Neuronal stem cell (in vitro differentiated cells): ENCODE data around the gene FPR3.
A peak's percentile ranks its signal among the peaks of the same experiment; 100 is the strongest.
"Not testable (repeated sequence)": the region's sequence is repeated elsewhere in the genome, so short reads cannot be mapped to it uniquely, and the experiment has no call there.

Experiments
- DNase-seq: peaks from one replicate; pipeline ENCODE4 v3.0.0-alpha.2; 2013; ENCODE audit warnings: low spot score
- H2AFZ ChIP-seq: one replicate; pipeline ENCODE4 v1.6.1; 2013; ENCODE audit warnings: mild to moderate bottlenecking, low read length, inconsistent platforms
- H2AK5ac ChIP-seq: 2 replicates; pipeline ENCODE4 v1.6.1; 2013; ENCODE audit warnings: low read depth, mild to moderate bottlenecking, inconsistent platforms, low read length, moderate library complexity, mixed read lengths
- H2BK120ac ChIP-seq: 2 replicates; pipeline ENCODE4 v1.6.1; 2013; ENCODE audit warnings: low read depth, mild to moderate bottlenecking, inconsistent platforms, low read length, moderate library complexity, mixed read lengths
- H2BK12ac ChIP-seq: one replicate; pipeline ENCODE4 v1.6.1; 2013; ENCODE audit warnings: low read length, inconsistent platforms
- H2BK15ac ChIP-seq: 2 replicates; pipeline ENCODE4 v1.6.1; 2013; ENCODE audit warnings: mild to moderate bottlenecking, low read length, inconsistent platforms, mixed read lengths
- H2BK5ac ChIP-seq: one replicate; pipeline ENCODE4 v1.6.1; 2013; ENCODE audit warnings: inconsistent platforms, mild to moderate bottlenecking, low read length, moderate library complexity
- H3K14ac ChIP-seq: one replicate; pipeline ENCODE4 v1.6.1; 2013; ENCODE audit warnings: low read length, inconsistent platforms
- H3K18ac ChIP-seq: 2 replicates; pipeline ENCODE4 v1.6.1; 2013; ENCODE audit warnings: low read length, inconsistent platforms
- H3K23ac ChIP-seq: 2 replicates; pipeline ENCODE4 v1.6.1; 2013; ENCODE audit warnings: low read depth, mild to moderate bottlenecking, mixed read lengths, low read length, inconsistent platforms; ENCODE audit not compliant: poor library complexity
- H3K27ac ChIP-seq: replicated peaks from 3 replicates; pipeline ENCODE4 v1.5.1; 2013; ENCODE audit warnings: low read length, inconsistent platforms
- H3K27me3 ChIP-seq, 3 experiments: 2 replicates each; pipeline ENCODE4 v1.6.1; 2013; ENCODE audit warnings: low read length in 3 of 3, mild to moderate bottlenecking in 2 of 3, inconsistent platforms in 1 of 3, low read depth in 1 of 3, mixed read lengths in 1 of 3, moderate library complexity in 1 of 3; ENCODE audit not compliant: control insufficient read depth in 3 of 3, insufficient read depth in 3 of 3
- H3K36me3 ChIP-seq, 2 donors: replicated peaks in 1 of 2; 2 replicates each; pipeline ENCODE4 v1.6.1; 2013; ENCODE audit warnings: low read length in 2 of 2; ENCODE audit not compliant: control insufficient read depth in 2 of 2, insufficient read depth in 2 of 2
- H3K4ac ChIP-seq: 2 replicates; pipeline ENCODE4 v1.6.1; 2013; ENCODE audit warnings: inconsistent platforms, mild to moderate bottlenecking, low read length, moderate library complexity
- H3K4me1 ChIP-seq, 2 donors: 1 replicate in 1 of 2; 2 replicates in 1 of 2; pipeline ENCODE4 v1.6.1; 2013; ENCODE audit warnings: low read length in 2 of 2, low read depth in 1 of 2; ENCODE audit not compliant: control insufficient read depth in 2 of 2, insufficient read depth in 1 of 2
- H3K4me2 ChIP-seq: one replicate; pipeline ENCODE4 v1.6.1; 2013; ENCODE audit warnings: mild to moderate bottlenecking, low read length, inconsistent platforms; ENCODE audit not compliant: insufficient read depth, poor library complexity, severe bottlenecking
- H3K4me3 ChIP-seq, 2 donors: 2 replicates each; pipeline ENCODE4 v1.5.1; 2013; ENCODE audit warnings: low read length in 2 of 2, mild to moderate bottlenecking in 2 of 2, inconsistent platforms in 1 of 2, moderate library complexity in 1 of 2
- H3K79me1 ChIP-seq: one replicate; pipeline ENCODE4 v1.6.1; 2013; ENCODE audit warnings: low read depth, mild to moderate bottlenecking, inconsistent platforms, low read length, moderate library complexity
- H3K9ac ChIP-seq: one replicate; pipeline ENCODE4 v1.6.1; 2013; ENCODE audit warnings: mild to moderate bottlenecking, low read depth, low read length, inconsistent platforms; ENCODE audit not compliant: poor library complexity
- H3K9me3 ChIP-seq, 2 donors: replicated peaks in 1 of 2; 2 replicates each; pipeline versions ENCODE3 to v1.6.1; 2013; ENCODE audit warnings: low read length in 2 of 2, mild to moderate bottlenecking in 2 of 2, inconsistent platforms in 1 of 2, low read depth in 1 of 2, mixed read lengths in 1 of 2, moderate library complexity in 1 of 2; ENCODE audit not compliant: control insufficient read depth in 2 of 2, insufficient read depth in 1 of 2
- H4K8ac ChIP-seq: one replicate; pipeline ENCODE4 v1.6.1; 2013; ENCODE audit warnings: low read depth, mild to moderate bottlenecking, inconsistent platforms, low read length, moderate library complexity
- H4K91ac ChIP-seq: one replicate; pipeline ENCODE4 v1.6.1; 2013; ENCODE audit warnings: low read length, low read depth, mild to moderate bottlenecking, inconsistent platforms; ENCODE audit not compliant: poor library complexity
- WGBS, 2 donors: extraction: QIAGEN DNeasy Blood & Tissue Kit; methylation state at CpG; one replicate each; pipeline ENCODE4 v1.1.7; 2013; ENCODE audit warnings: missing lambda C conversion rate in 2 of 2, mixed read lengths in 1 of 2; ENCODE audit not compliant: insufficient read length in 2 of 2, insufficient replicate concordance in 1 of 2; ENCODE audit errors: extremely low coverage in 2 of 2; 5-methylcytosine and 5-hydroxymethylcytosine counted together

The FPR3 gene

DNA sequence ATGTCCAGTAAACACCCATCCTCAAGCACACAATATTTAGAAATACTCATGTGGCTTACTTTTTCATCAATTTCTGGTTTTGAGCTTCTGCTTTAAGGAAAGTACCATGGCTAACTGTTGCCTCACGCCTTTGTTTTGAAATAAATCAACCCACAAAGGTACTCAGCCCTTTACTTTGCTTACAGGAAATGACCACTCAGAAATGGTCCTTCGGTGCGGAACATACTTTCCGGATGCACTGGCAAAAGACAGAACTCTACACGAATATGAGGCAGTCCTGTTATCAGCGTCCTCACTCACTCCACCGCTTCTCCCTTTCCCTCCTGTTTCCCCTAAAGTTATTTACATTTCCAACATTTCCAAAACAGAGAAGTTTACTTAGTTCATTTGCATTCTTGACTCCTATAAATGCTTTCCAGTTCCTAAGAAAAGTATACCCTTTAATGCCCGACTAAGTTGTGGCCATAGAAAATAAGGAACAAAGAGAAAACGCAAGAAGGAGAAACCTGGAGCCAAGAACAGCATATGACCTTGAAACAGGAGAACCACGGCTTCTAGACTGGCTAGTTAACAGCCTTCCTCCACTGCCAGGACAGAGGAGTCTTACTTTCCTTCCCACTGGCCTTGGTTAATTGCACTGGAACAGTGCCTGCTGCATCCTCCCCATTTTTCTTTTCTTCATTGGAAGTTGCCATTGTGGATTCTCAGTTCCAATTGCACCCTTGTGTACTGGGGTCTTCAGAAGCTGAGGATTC lies 23.4 kb upstream of the FPR3 start:
- Histone ChIP-seq H3K36me3 (no peaks in the 10 kb centered on the region), H3K4ac (no peak overlapping the region)
- no CpG with 5 or more reads among the region's 10 CpGs for WGBS, 2 donors

DNA sequence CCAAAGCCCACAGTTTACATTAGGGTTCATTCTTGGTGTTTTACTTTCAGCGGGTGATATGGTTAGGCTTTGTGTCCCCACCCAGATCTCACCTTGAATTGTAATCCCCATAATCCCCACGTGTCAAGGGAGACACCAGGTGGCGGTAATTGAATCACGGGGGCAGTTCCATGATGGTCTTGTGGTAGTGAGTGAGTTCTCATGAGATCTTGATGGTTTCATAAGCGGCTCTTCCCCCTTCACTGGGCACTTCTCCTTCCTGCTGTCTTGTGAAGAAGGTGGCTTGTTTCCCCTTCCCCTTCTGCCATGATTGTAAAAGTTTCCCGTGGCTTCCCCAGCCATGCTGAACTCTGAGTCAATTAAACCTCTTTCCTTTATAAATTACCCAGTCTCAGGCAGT lies 22.0 kb upstream of the FPR3 start:
- no peaks in the 10 kb centered on the region for H3K36me3 ChIP-seq
- H2BK120ac ChIP-seq: no peak overlapping the region
- no peak overlapping the region for H3K4me3 ChIP-seq
- no peak overlapping the region for H3K4ac ChIP-seq
- no CpG with 5 or more reads among the region's 6 CpGs for WGBS, 2 donors
- no peak overlapping the region for H3K23ac ChIP-seq
- H3K27ac ChIP-seq: no peak overlapping the region
- no peaks in the 10 kb centered on the region for H3K27me3 ChIP-seq
- no peaks in the 10 kb centered on the region for H3K4me1 ChIP-seq
- H4K91ac ChIP-seq: no peak overlapping the region
- no peak overlapping the region for H2BK15ac ChIP-seq
- no peaks in the 10 kb centered on the region for H3K9me3 ChIP-seq
- H2BK12ac ChIP-seq: no peak overlapping the region
- H2AFZ ChIP-seq: no peak overlapping the region
- no peak overlapping the region for H3K4me2 ChIP-seq
- no peak overlapping the region for H3K9ac ChIP-seq
- no peak overlapping the region for H2AK5ac ChIP-seq
- no peak overlapping the region for H3K14ac ChIP-seq
- DNase-seq: no peak
- no peak overlapping the region for H4K8ac ChIP-seq
- no peak overlapping the region for H2BK5ac ChIP-seq
- H3K18ac ChIP-seq: no peak overlapping the region
- H3K79me1 ChIP-seq: no peaks in the 10 kb centered on the region

More for the DNA sequence above, 23.4 kb upstream of the FPR3 start:
- Histone ChIP-seq H3K14ac (no peak overlapping the region), H2BK5ac (no peak overlapping the region), H3K4me3 (no peak overlapping the region), H4K91ac (no peak overlapping the region), H3K27me3 (no peaks in the 10 kb centered on the region), H3K9ac (no peak overlapping the region), H3K18ac (no peak overlapping the region), H2BK15ac (no peak overlapping the region), H3K9me3 (no peaks in the 10 kb centered on the region), H4K8ac (no peak overlapping the region), H3K4me1 (no peaks in the 10 kb centered on the region), H3K79me1 (no peaks in the 10 kb centered on the region), H2BK120ac (no peak overlapping the region), H2AFZ (no peak overlapping the region), H2AK5ac (no peak overlapping the region), H3K23ac (no peak overlapping the region), H3K4me2 (no peak overlapping the region), H2BK12ac (no peak overlapping the region), H3K27ac (no peak overlapping the region)
- DNase-seq: no peak

DNA sequence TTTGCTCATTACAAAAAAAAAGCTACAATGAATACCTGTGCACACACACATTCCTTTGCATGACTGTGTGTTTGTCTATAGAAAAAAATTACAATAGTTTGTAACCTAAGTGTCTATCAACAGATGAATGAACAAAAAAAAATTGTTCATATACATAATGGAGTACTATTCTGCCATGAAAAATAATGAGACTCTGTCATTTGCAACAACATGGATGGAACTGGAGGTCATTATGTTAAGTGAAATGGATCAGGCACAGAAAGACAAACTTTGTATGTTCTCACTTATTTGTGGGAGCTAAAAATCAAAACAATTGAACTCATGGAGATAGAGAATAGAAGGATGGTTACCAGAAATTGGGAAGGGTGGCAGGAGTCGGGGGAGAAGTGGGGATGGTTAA lies 18.4 kb upstream of the FPR3 start:
- H2BK120ac ChIP-seq, H3K4me1 ChIP-seq, H3K27ac ChIP-seq, H3K9ac ChIP-seq, H2BK5ac ChIP-seq, H3K36me3 ChIP-seq, H2AFZ ChIP-seq, H3K79me1 ChIP-seq, H2BK12ac ChIP-seq, DNase-seq, H2AK5ac ChIP-seq, H3K23ac ChIP-seq, H3K4me3 ChIP-seq, H4K91ac ChIP-seq, H3K14ac ChIP-seq, H3K27me3 ChIP-seq, H3K4ac ChIP-seq, H3K18ac ChIP-seq, H3K9me3 ChIP-seq, H4K8ac ChIP-seq, H2BK15ac ChIP-seq, H3K4me2 ChIP-seq: not testable (repeated sequence)
- WGBS, 2 donors: no CpG with 5 or more reads among the region's 1 CpG

DNA sequence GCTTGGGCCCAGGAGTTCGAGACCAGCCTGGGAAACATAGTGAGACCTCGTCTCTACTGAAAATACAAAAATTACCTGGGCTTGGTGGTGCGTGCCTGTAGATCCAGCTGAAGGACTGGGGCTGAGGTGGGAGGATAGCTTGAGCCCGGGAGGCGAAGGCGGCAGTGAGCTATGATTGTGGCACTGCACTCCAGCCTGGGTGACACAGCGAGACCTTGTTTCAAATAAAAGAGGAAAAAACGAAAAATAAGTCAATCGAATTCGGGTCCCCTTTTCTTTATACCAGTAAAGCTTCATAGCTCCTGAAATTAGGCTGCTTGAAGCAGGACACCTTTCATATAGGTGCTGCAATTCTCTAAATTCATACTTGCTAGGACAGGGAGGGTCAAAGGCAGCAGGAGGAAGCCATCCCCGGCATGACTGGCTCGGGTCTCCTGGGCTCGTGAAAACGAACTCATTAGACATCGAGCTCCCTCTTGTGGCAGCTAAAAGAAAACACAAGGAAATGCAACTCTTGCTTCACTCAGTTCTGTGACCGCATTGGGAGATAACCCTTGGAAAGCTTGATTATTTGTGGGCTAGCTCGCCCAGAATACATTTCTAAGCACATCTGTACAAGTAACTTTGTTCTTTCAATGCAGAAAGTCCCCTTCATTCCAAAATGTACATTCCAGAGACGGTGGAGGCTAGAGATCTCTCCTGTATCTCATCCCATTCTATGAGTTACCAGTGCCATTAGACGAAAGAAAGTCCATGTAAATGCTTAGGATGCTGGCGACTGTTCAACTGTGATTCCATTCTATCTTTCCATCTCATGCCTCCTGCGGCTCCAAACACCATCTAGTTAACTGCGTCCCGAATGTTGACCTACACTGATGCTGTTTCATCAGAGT lies 17.1 kb upstream of the FPR3 start:
- no peaks in the 10 kb centered on the region for H3K36me3 ChIP-seq
- H4K8ac ChIP-seq: no peak overlapping the region
- peak overlapping the region; percentile 71 for H2AFZ ChIP-seq
- no peaks in the 10 kb centered on the region for H3K9me3 ChIP-seq
- H3K27ac ChIP-seq: no peak overlapping the region
- no peak overlapping the region for H3K4me2 ChIP-seq
- peak; percentile 70 for DNase-seq
- peaks cover 0 to 7% (median 0%) of the 10 kb centered on the region in 3 experiments for H3K27me3 ChIP-seq
- no peak overlapping the region for H2AK5ac ChIP-seq
- H3K23ac ChIP-seq: no peak overlapping the region
- H3K4me3 ChIP-seq: no peak overlapping the region
- no peak overlapping the region for H3K9ac ChIP-seq
- no peak overlapping the region for H3K4ac ChIP-seq
- no peaks in the 10 kb centered on the region for H3K79me1 ChIP-seq
- WGBS, 2 donors: no CpG with 5 or more reads among the region's 23 CpGs
- H3K14ac ChIP-seq: no peak overlapping the region
- H2BK15ac ChIP-seq: no peak overlapping the region
- H3K18ac ChIP-seq: no peak overlapping the region
- H3K4me1 ChIP-seq: no peaks in the 10 kb centered on the region
- no peak overlapping the region for H4K91ac ChIP-seq
- H2BK120ac ChIP-seq: no peak overlapping the region
- no peak overlapping the region for H2BK5ac ChIP-seq
- H2BK12ac ChIP-seq: no peak overlapping the region
